ENCODE results near the gene ASB11. TPM values are rescaled to one million over a fixed set of nuclear protein-coding genes. Genes with fewer than 3 reads are reported as not detected.
A peak's percentile ranks its signal among the peaks of the same experiment; 100 is the strongest.

The ASB11 gene
- total RNA-seq, 6 donors from 2014 or later = 0.14 TPM; not detected in 5

- DNase-seq = peak in 1 of 2 donors; percentile 73
- Histone ChIP-seq H3K9me3 (no peaks in the 10 kb centered on the region), H3K27ac (peak within 1 kb of the TSS; percentile 50 to 63 (median 54)), H3K4me1 (peaks cover 0 to 7% (median 0%) of the 10 kb centered on the region in 4 donors), H3K4me3 (peak within 1 kb of the TSS in 3 of 4 donors; percentile 15 to 32 (median 22)), H3K36me3 (no peaks in the 10 kb centered on the region), H3K27me3 (no peaks in the 10 kb centered on the region)
- TF ChIP-seq POLR2AphosphoS5 (IDR thresholded peaks at IDR 0.05) = peak in 1 of 2 donors; percentile 24
- no peak for TF ChIP-seq CTCF (IDR thresholded peaks at IDR 0.05)
- no peak for TF ChIP-seq POLR2A (IDR thresholded peaks at IDR 0.05)
- TF ChIP-seq EP300 (IDR thresholded peaks at IDR 0.05) = no peak
- peak; percentile 73 to 88 for ATAC-seq (ENCODE audit: low FRiP score in 2 of 2)
- 16 to 35% methylated on average over 7 to 15 of the region's 15 CpGs for WGBS, 2 donors
Observed at GRCh38 chrX:15269618-15270521, 45.6 kb downstream of the ASB11 start, which contains the start of gene ASB9. TSS of gene ASB9 (minus strand) at chrX:15270083. CDS start at chrX:15269874, 209 bp downstream.

- no peaks in the 10 kb centered on the region for H3K9me3 ChIP-seq
- H3K4me1 ChIP-seq = peaks cover 0 to 7% (median 0%) of the 10 kb centered on the region in 4 donors
- H3K36me3 ChIP-seq = no peaks in the 10 kb centered on the region
- DNase-seq = no peak
- peak overlapping the region in 1 of 4 donors; percentile 32 for H3K4me3 ChIP-seq
- ATAC-seq (ENCODE audit: low FRiP score in 2 of 2) = no peak
- 56 to 71% methylated on average over 1 of the region's 1 CpG for WGBS, 2 donors
- H3K27ac ChIP-seq = peak overlapping the region in 1 of 4 donors; percentile 53
- no peaks in the 10 kb centered on the region for H3K27me3 ChIP-seq
- TF ChIP-seq CTCF (IDR thresholded peaks at IDR 0.05) (no peak), POLR2AphosphoS5 (IDR thresholded peaks at IDR 0.05) (no peak), POLR2A (IDR thresholded peaks at IDR 0.05) (no peak), EP300 (IDR thresholded peaks at IDR 0.05) (no peak)
Observed at GRCh38 chrX:15269120-15269519, 46.3 kb downstream of the ASB11 start.

GRCh38 chrX:15254852-15255251 lies 60.6 kb downstream of the ASB11 start:
- H3K4me3 ChIP-seq = no peak overlapping the region
- no peaks in the 10 kb centered on the region for H3K4me1 ChIP-seq
- DNase-seq (no peak), ATAC-seq (ENCODE audit: low FRiP score in 2 of 2) (no peak)
- no peak for TF ChIP-seq CTCF (IDR thresholded peaks at IDR 0.05)
- no peak for TF ChIP-seq POLR2A (IDR thresholded peaks at IDR 0.05)
- no peak for TF ChIP-seq POLR2AphosphoS5 (IDR thresholded peaks at IDR 0.05)
- no peak for TF ChIP-seq EP300 (IDR thresholded peaks at IDR 0.05)
- no peaks in the 10 kb centered on the region for H3K27me3 ChIP-seq
- H3K36me3 ChIP-seq = no peaks in the 10 kb centered on the region
- H3K27ac ChIP-seq = no peak overlapping the region
- H3K9me3 ChIP-seq = no peaks in the 10 kb centered on the region

- ATAC-seq (ENCODE audit: low FRiP score in 2 of 2) = no peak
- Histone ChIP-seq H3K4me3 (no peak overlapping the region), H3K4me1 (no peaks in the 10 kb centered on the region), H3K9me3 (no peaks in the 10 kb centered on the region), H3K27me3 (no peaks in the 10 kb centered on the region), H3K36me3 (no peaks in the 10 kb centered on the region), H3K27ac (no peak overlapping the region)
- 65 to 69% methylated on average over 4 of the region's 4 CpGs for WGBS, 2 donors
- no peak for DNase-seq
- TF ChIP-seq EP300 (IDR thresholded peaks at IDR 0.05) (no peak), CTCF (IDR thresholded peaks at IDR 0.05) (no peak), POLR2A (IDR thresholded peaks at IDR 0.05) (no peak), POLR2AphosphoS5 (IDR thresholded peaks at IDR 0.05) (no peak)
Observed at GRCh38 chrX:15245896-15246295, 69.5 kb downstream of the ASB11 start.

All from upper lobe of left lung (tissue), 6 donors.